NCI-H2081 (cell line): ENCODE data around the gene HOMER1.

Experiments
- DNase-seq, 2 experiments: peaks; one replicate each; lab custom pipeline; 2025; lab: John Stamatoyannopoulos, UW

The HOMER1 gene

GRCh38 chr5:79513704-79514390 is at the start of gene HOMER1:
TSS of gene HOMER1 (minus strand) at chr5:79514134. CDS start at chr5:79512774, 1,360 bp downstream.
- peak; percentile 70 to 74 for DNase-seq

- DNase-seq, result no peak
Measured at GRCh38 chr5:79563247-79563590, 49.3 kb upstream of the HOMER1 start.

GRCh38 chr5:79562351-79563246 is 48.7 kb upstream of the HOMER1 start:
- no peak for DNase-seq

- no peak for DNase-seq
Measured at GRCh38 chr5:79561525-79561893, 47.6 kb upstream of the HOMER1 start.

GRCh38 chr5:79560771-79561524 is 47.0 kb upstream of the HOMER1 start:
- DNase-seq, result no peak

GRCh38 chr5:79555418-79555817 is 41.5 kb upstream of the HOMER1 start:
- DNase-seq, result no peak

- no peak for DNase-seq
Measured at GRCh38 chr5:79552984-79553383, 39.0 kb upstream of the HOMER1 start.

- DNase-seq, result no peak
Measured at GRCh38 chr5:79547982-79548381, 34.0 kb upstream of the HOMER1 start.

GRCh38 chr5:79547429-79547822 is 33.5 kb upstream of the HOMER1 start:
- no peak for DNase-seq

- DNase-seq, result no peak
Measured at GRCh38 chr5:79546782-79547428, 33.0 kb upstream of the HOMER1 start.

GRCh38 chr5:79544131-79544530 is 30.2 kb upstream of the HOMER1 start:
- no peak for DNase-seq

- DNase-seq, result no peak
Measured at GRCh38 chr5:79540939-79541338, 27.0 kb upstream of the HOMER1 start.

GRCh38 chr5:79536193-79536906 is 22.4 kb upstream of the HOMER1 start:
- no peak for DNase-seq

GRCh38 chr5:79535477-79536192 is 21.7 kb upstream of the HOMER1 start:
- DNase-seq, result no peak

- no peak for DNase-seq
Measured at GRCh38 chr5:79529110-79529509, 15.2 kb upstream of the HOMER1 start.

GRCh38 chr5:79527431-79527830 is 13.5 kb upstream of the HOMER1 start:
- no peak for DNase-seq

- DNase-seq, result no peak
Measured at GRCh38 chr5:79526928-79527327, 13.0 kb upstream of the HOMER1 start.

- DNase-seq, result no peak
Measured at GRCh38 chr5:79526493-79526892, 12.6 kb upstream of the HOMER1 start.

GRCh38 chr5:79521156-79521555 is 7.2 kb upstream of the HOMER1 start:
- no peak for DNase-seq

- DNase-seq, result no peak
Measured at GRCh38 chr5:79518718-79519117, 4.8 kb upstream of the HOMER1 start.

- no peak for DNase-seq
Measured at GRCh38 chr5:79517601-79518000, 3.7 kb upstream of the HOMER1 start.
